IPS-20b (cell line): Measurements from ENCODE around the gene ICAM2.
"Not testable (repeated sequence)": the region's sequence is repeated elsewhere in the genome, so short reads cannot be mapped to it uniquely, and the experiment has no call there.

Experiments used
- H3K27ac ChIP-seq: one replicate; pipeline ENCODE4 v1.5.1; 2013; ENCODE audit warnings: low read length
- H3K27me3 ChIP-seq: 2 replicates; pipeline ENCODE4 v1.6.1; 2013; ENCODE audit warnings: mild to moderate bottlenecking, low read length, inconsistent platforms; ENCODE audit not compliant: insufficient read depth
- H3K36me3 ChIP-seq: 2 replicates; pipeline ENCODE4 v1.6.1; 2013; ENCODE audit warnings: low read depth, mild to moderate bottlenecking, inconsistent platforms, low read length, moderate library complexity; ENCODE audit not compliant: insufficient read depth
- H3K4me1 ChIP-seq: 2 replicates; pipeline ENCODE4 v1.6.1; 2013; ENCODE audit warnings: mild to moderate bottlenecking, control low read depth, inconsistent platforms, low read length, moderate library complexity; ENCODE audit not compliant: insufficient read depth
- H3K4me3 ChIP-seq: 2 replicates; pipeline ENCODE4 v1.5.1; 2013; ENCODE audit warnings: mild to moderate bottlenecking, low read length, inconsistent platforms
- H3K9ac ChIP-seq: 2 replicates; pipeline ENCODE4 v1.6.1; 2013; ENCODE audit warnings: low read depth, mild to moderate bottlenecking, inconsistent platforms, low read length, moderate library complexity
- H3K9me3 ChIP-seq: 2 replicates; pipeline ENCODE4 v1.6.1; 2013; ENCODE audit warnings: mild to moderate bottlenecking, low read depth, low read length, inconsistent platforms; ENCODE audit not compliant: insufficient read depth

Gene ICAM2

GRCh38 chr17:64024215-64024654 lies 3.8 kb upstream of the ICAM2 start:
- Histone ChIP-seq H3K4me3 (no peak overlapping the region), H3K4me1 (no peaks in the 10 kb centered on the region), H3K9ac (no peak overlapping the region), H3K36me3 (no peaks in the 10 kb centered on the region), H3K27ac (no peak overlapping the region), H3K9me3 (no peaks in the 10 kb centered on the region), H3K27me3 (peaks cover 20% of the 10 kb centered on the region)

- Histone ChIP-seq H3K4me3 (no peak overlapping the region), H3K9me3 (no peaks in the 10 kb centered on the region), H3K4me1 (no peaks in the 10 kb centered on the region), H3K27me3 (peaks cover 20% of the 10 kb centered on the region), H3K27ac (no peak overlapping the region), H3K9ac (no peak overlapping the region), H3K36me3 (no peaks in the 10 kb centered on the region)
Measured at GRCh38 chr17:64022611-64023063, 2.2 kb upstream of the ICAM2 start.

- not testable (repeated sequence) for H3K9ac ChIP-seq, H3K4me3 ChIP-seq, H3K27me3 ChIP-seq, H3K9me3 ChIP-seq, H3K36me3 ChIP-seq, H3K4me1 ChIP-seq, H3K27ac ChIP-seq
Measured at GRCh38 chr17:64019551-64019961, 877 bp downstream of the ICAM2 start.

GRCh38 chr17:64017381-64017980 lies 3.0 kb downstream of the ICAM2 start:
- H3K27me3 ChIP-seq, result 0 out of 2 replicates have a peak, but pooled peaks cover 9% of the 10 kb centered on the region
- no peaks in the 10 kb centered on the region for H3K9me3 ChIP-seq
- H3K4me1 ChIP-seq, result no peaks in the 10 kb centered on the region
- no peak overlapping the region for H3K27ac ChIP-seq
- H3K4me3 ChIP-seq, result no peak overlapping the region
- H3K36me3 ChIP-seq, result no peaks in the 10 kb centered on the region
- H3K9ac ChIP-seq, result no peak overlapping the region

GRCh38 chr17:64016974-64017373 lies 3.5 kb downstream of the ICAM2 start:
- Histone ChIP-seq H3K4me1 (no peaks in the 10 kb centered on the region), H3K36me3 (no peaks in the 10 kb centered on the region), H3K27ac (no peak overlapping the region), H3K9ac (no peak overlapping the region), H3K4me3 (no peak overlapping the region), H3K9me3 (no peaks in the 10 kb centered on the region), H3K27me3 (0 out of 2 replicates have a peak, but pooled peaks cover 9% of the 10 kb centered on the region)

GRCh38 chr17:64016231-64016784 lies 4.1 kb downstream of the ICAM2 start:
- Histone ChIP-seq H3K27ac (no peak overlapping the region), H3K4me1 (no peaks in the 10 kb centered on the region), H3K27me3 (0 out of 2 replicates have a peak, but pooled peaks cover 9% of the 10 kb centered on the region), H3K9ac (no peak overlapping the region), H3K4me3 (no peak overlapping the region), H3K9me3 (no peaks in the 10 kb centered on the region), H3K36me3 (no peaks in the 10 kb centered on the region)

- Histone ChIP-seq H3K27ac (no peak overlapping the region), H3K27me3 (0 out of 2 replicates have a peak, but pooled peaks cover 9% of the 10 kb centered on the region), H3K36me3 (no peaks in the 10 kb centered on the region), H3K4me1 (no peaks in the 10 kb centered on the region), H3K9me3 (no peaks in the 10 kb centered on the region), H3K4me3 (no peak overlapping the region), H3K9ac (no peak overlapping the region)
Measured at GRCh38 chr17:64015447-64015846, 5.0 kb downstream of the ICAM2 start.

- no peak overlapping the region for H3K4me3 ChIP-seq
- no peaks in the 10 kb centered on the region for H3K4me1 ChIP-seq
- H3K27me3 ChIP-seq, result no peaks in the 10 kb centered on the region
- no peak overlapping the region for H3K27ac ChIP-seq
- no peaks in the 10 kb centered on the region for H3K9me3 ChIP-seq
- H3K36me3 ChIP-seq, result no peaks in the 10 kb centered on the region
- no peak overlapping the region; the same call in 1 of the 2 replicates for H3K9ac ChIP-seq
Measured at GRCh38 chr17:64009571-64010402, 10.6 kb downstream of the ICAM2 start.

GRCh38 chr17:64008830-64009229 lies 11.6 kb downstream of the ICAM2 start:
- Histone ChIP-seq H3K4me1 (no peaks in the 10 kb centered on the region), H3K36me3 (no peaks in the 10 kb centered on the region), H3K9ac (no peak overlapping the region), H3K9me3 (no peaks in the 10 kb centered on the region), H3K4me3 (no peak overlapping the region), H3K27me3 (no peaks in the 10 kb centered on the region), H3K27ac (no peak overlapping the region)

- Histone ChIP-seq H3K9ac (no peak overlapping the region), H3K9me3 (no peaks in the 10 kb centered on the region), H3K27ac (no peak overlapping the region), H3K27me3 (no peaks in the 10 kb centered on the region), H3K4me3 (no peak overlapping the region), H3K4me1 (no peaks in the 10 kb centered on the region), H3K36me3 (no peaks in the 10 kb centered on the region)
Measured at GRCh38 chr17:64008346-64008745, 12.1 kb downstream of the ICAM2 start.

GRCh38 chr17:64007838-64008282 lies 12.6 kb downstream of the ICAM2 start:
- H3K4me1 ChIP-seq, result no peaks in the 10 kb centered on the region
- no peaks in the 10 kb centered on the region for H3K27me3 ChIP-seq
- H3K9me3 ChIP-seq, result no peaks in the 10 kb centered on the region
- H3K36me3 ChIP-seq, result no peaks in the 10 kb centered on the region
- H3K27ac ChIP-seq, result no peak overlapping the region
- H3K4me3 ChIP-seq, result no peak overlapping the region
- H3K9ac ChIP-seq, result no peak overlapping the region
